Cardiac muscle cell (in vitro differentiated cells and primary cell): Measurements from ENCODE around the gene PHC2. TPM values are rescaled to one million over a fixed set of nuclear protein-coding genes. Genes with fewer than 3 reads are reported as not detected.
A peak's percentile ranks its signal among the peaks of the same experiment; 100 is the strongest.

Experiments used
- DNase-seq, 2 donors: peaks; one replicate each; pipeline versions ENCODE4 v3.0.0 to v3.0.0-alpha.2; 2010 to 2017; ENCODE audit warnings: low read depth in 1 of 2, low spot score in 1 of 2
- H3K27ac ChIP-seq: fragments of 200-600 bp; sonication (generic); 2 replicates; pipeline ENCODE4 v1.5.1; 2016
- H3K27me3 ChIP-seq: fragments of 200-600 bp; sonication (generic); 2 replicates; pipeline ENCODE4 v1.6.0; 2016; ENCODE audit warnings: control low read depth
- H3K36me3 ChIP-seq: fragments of 200-600 bp; sonication (generic); 2 replicates; pipeline ENCODE4 v1.5.1; 2016; ENCODE audit warnings: control low read depth
- H3K4me1 ChIP-seq: fragments of 200-600 bp; sonication (generic); 2 replicates; pipeline ENCODE4 v1.8.1; 2017; ENCODE audit warnings: low read depth, mild to moderate bottlenecking, mixed run types
- H3K4me3 ChIP-seq: fragments of 200-600 bp; sonication (generic); 2 replicates; pipeline ENCODE4 v1.5.1; 2016; ENCODE audit warnings: mild to moderate bottlenecking
- H3K9me3 ChIP-seq: fragments of 200-600 bp; sonication (generic); 2 replicates; pipeline ENCODE4 v1.5.1; 2017; ENCODE audit warnings: low read depth, mild to moderate bottlenecking, control low read depth
- CTCF ChIP-seq: IDR thresholded peaks from 2 replicates; pipeline ENCODE4 v1.5.1; 2012; ENCODE audit warnings: low read depth, mild to moderate bottlenecking, low read length
- polyA plus RNA-seq: library from polyadenylated mRNA; unstranded; fragments of >200 nt; fragmentation: Nextera tagmentation; extraction: Ambion mirVana; gene quantifications from 2 replicates; pipeline ENCODE4 v1.2.1, GENCODE V29; 2016
- total RNA-seq: library from RNA; depleted of rRNA; stranded (reverse); fragments of >200 nt; gene quantifications from 2 replicates; pipeline ENCODE4 v1.2.3, GENCODE V29; 2016

Gene PHC2
- total and polyA plus RNA-seq, 2 experiments from 2014 or later, result 81.8 to 86.0 TPM

GRCh38 chr1:33369764-33370163 is 61.1 kb downstream of the PHC2 start:
- Histone ChIP-seq H3K27me3 (no peaks in the 10 kb centered on the region), H3K4me3 (no peak overlapping the region), H3K27ac (no peak overlapping the region), H3K36me3 (no peaks in the 10 kb centered on the region), H3K9me3 (no peaks in the 10 kb centered on the region), H3K4me1 (peaks cover 23% of the 10 kb centered on the region)
- no peak for TF ChIP-seq CTCF
- no peak for DNase-seq

- DNase-seq, result no peak
- Histone ChIP-seq H3K4me1 (peaks cover 29% of the 10 kb centered on the region), H3K27me3 (no peaks in the 10 kb centered on the region), H3K9me3 (no peaks in the 10 kb centered on the region), H3K27ac (no peak overlapping the region), H3K36me3 (no peaks in the 10 kb centered on the region), H3K4me3 (no peak overlapping the region)
- TF ChIP-seq CTCF, result no peak
These were observed 61.8 kb downstream of the PHC2 start for GRCh38 chr1:33369081-33369480.

GRCh38 chr1:33368431-33368830 is 62.5 kb downstream of the PHC2 start:
- Histone ChIP-seq H3K4me3 (no peak overlapping the region), H3K4me1 (peaks cover 31% of the 10 kb centered on the region), H3K27me3 (no peaks in the 10 kb centered on the region), H3K9me3 (no peaks in the 10 kb centered on the region), H3K27ac (no peak overlapping the region), H3K36me3 (no peaks in the 10 kb centered on the region)
- no peak for TF ChIP-seq CTCF
- DNase-seq, result no peak

- H3K4me1 ChIP-seq, result peaks cover 38% of the 10 kb centered on the region
- H3K4me3 ChIP-seq, result no peak overlapping the region
- H3K9me3 ChIP-seq, result no peaks in the 10 kb centered on the region
- H3K36me3 ChIP-seq, result no peaks in the 10 kb centered on the region
- no peak overlapping the region for H3K27ac ChIP-seq
- peak; percentile 97 for TF ChIP-seq CTCF
- no peaks in the 10 kb centered on the region for H3K27me3 ChIP-seq
- DNase-seq, result peak; percentile 87 to 89
These were observed 63.1 kb downstream of the PHC2 start for GRCh38 chr1:33367485-33368405.

- H3K4me1 ChIP-seq, result peaks cover 46% of the 10 kb centered on the region
- no peak for DNase-seq
These were observed 64.0 kb downstream of the PHC2 start for GRCh38 chr1:33366762-33367484.

More at GRCh38 chr1:33366762-33367484, 64.0 kb downstream of the PHC2 start:
- Histone ChIP-seq H3K27ac (peak overlapping the region; percentile 94), H3K4me3 (no peak overlapping the region), H3K9me3 (no peaks in the 10 kb centered on the region), H3K27me3 (no peaks in the 10 kb centered on the region), H3K36me3 (no peaks in the 10 kb centered on the region)
- no peak for TF ChIP-seq CTCF
